Tibial nerve (tissue), 4 donors: Measurements from ENCODE around the gene INTS3.

Experiments
- CTCF ChIP-seq, 5 experiments: fragments of 200-600 bp in 3 of 5; fragments of 450-650 bp in 2 of 5; sonication (generic) in 3 of 5; IDR thresholded peaks; one replicate each; pipeline ENCODE4 v1.5.1; 2016 to 2019; ENCODE audit warnings: antibody characterized with exemption in 5 of 5, mild to moderate bottlenecking in 3 of 5, moderate library complexity in 2 of 5
- EP300 ChIP-seq, 2 donors: sonication (generic); formaldehyde crosslinking; IDR thresholded peaks; one replicate each; pipeline ENCODE4 v1.6.1; 2017; ENCODE audit warnings: antibody characterized with exemption in 2 of 2, mild to moderate bottlenecking in 1 of 2
- POLR2A ChIP-seq, 2 donors: fragments of 450-650 bp; IDR thresholded peaks; one replicate each; pipeline ENCODE4 v1.6.1; 2017; ENCODE audit warnings: antibody characterized with exemption in 2 of 2, mild to moderate bottlenecking in 2 of 2, moderate library complexity in 2 of 2

- TF ChIP-seq CTCF (IDR thresholded peaks at IDR 0.05) (no peak), EP300 (IDR thresholded peaks at IDR 0.05) (no peak), POLR2A (IDR thresholded peaks at IDR 0.05) (no peak)
Measured at GRCh38 chr1:153682730-153683129, 45.1 kb upstream of the INTS3 start.
